Measurements from ENCODE around the gene GPRIN3. TPM values are rescaled to one million over a fixed set of nuclear protein-coding genes. Genes with fewer than 3 reads are reported as not detected.

The GPRIN3 gene
- total and polyA plus RNA-seq, 4 experiments from 2014 or later: 6.9 to 32.5 (median 25.7) TPM

DNA sequence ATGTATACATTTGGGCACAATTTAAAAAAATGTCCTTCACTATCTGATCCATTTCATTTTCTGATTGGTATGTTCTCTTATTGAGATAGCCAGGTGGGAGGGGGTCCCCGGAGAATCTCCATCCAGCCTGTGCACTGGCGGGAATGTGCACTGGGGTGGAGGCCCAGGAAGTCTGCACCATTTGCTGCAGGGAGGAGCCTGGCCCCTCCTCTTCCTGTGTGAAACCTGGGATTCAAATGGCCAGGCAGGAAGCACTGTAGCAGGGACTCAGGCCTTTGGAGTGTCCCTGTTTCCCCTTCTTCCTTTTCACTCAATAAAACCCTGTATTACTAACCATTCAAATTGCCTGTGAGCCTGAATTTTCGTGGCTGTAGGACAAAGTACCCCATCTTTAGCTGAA is 44.3 kb downstream of the GPRIN3 start:
- Histone ChIP-seq H3K9me3 (ENCODE audit: control insufficient read depth in 1 of 2, low read length in 2 of 2) (no peaks in the 10 kb centered on the region), H3K36me3 (ENCODE audit: insufficient read depth, low read length) (no peaks in the 10 kb centered on the region), H3K4me1 (ENCODE audit: insufficient read depth, low read length) (peaks cover 93% of the 10 kb centered on the region), H3K27ac (ENCODE audit: low read depth, low read length) (no peak overlapping the region), H3K27me3 (ENCODE audit: insufficient read depth, low read length) (no peaks in the 10 kb centered on the region), H3K4me3 (ENCODE audit: low read length in 2 of 2) (no peak overlapping the region)
- ChIA-PET POLR2A (ENCODE audit: partially characterized antibody) (interaction anchor here (1.9 to 3.3 kb wide), 4 partner anchors 8 to 31 kb away, joined by 6 to 16 read pairs (median 12); no protein-coding TSS in a partner anchor), CTCF (ENCODE audit: partially characterized antibody) (interaction anchor here (1.4 to 20.8 kb wide), 5 partner anchors 9 to 37 kb away, joined by 3 to 285 read pairs (median 33); no protein-coding TSS in a partner anchor)
- Mint-ChIP-seq H3K36me3 (peaks cover 5 to 35% of the 10 kb centered on the region in 2 donors), H3K27ac (peak overlapping the region in 5 of 7 donors; percentile 57 to 89 (median 81)), H3K4me3 (peak overlapping the region in 3 of 8 donors; percentile 14 to 22 (median 19)), H3K4me1 (peaks cover 70 to 89% (median 77%) of the 10 kb centered on the region in 4 donors), H3K27me3 (no peaks in the 10 kb centered on the region), H3K9me3 (no peaks in the 10 kb centered on the region)
- no peak for DNase-seq
- intact Hi-C loops (cut with micrococcal nuclease): no loop called here

DNA sequence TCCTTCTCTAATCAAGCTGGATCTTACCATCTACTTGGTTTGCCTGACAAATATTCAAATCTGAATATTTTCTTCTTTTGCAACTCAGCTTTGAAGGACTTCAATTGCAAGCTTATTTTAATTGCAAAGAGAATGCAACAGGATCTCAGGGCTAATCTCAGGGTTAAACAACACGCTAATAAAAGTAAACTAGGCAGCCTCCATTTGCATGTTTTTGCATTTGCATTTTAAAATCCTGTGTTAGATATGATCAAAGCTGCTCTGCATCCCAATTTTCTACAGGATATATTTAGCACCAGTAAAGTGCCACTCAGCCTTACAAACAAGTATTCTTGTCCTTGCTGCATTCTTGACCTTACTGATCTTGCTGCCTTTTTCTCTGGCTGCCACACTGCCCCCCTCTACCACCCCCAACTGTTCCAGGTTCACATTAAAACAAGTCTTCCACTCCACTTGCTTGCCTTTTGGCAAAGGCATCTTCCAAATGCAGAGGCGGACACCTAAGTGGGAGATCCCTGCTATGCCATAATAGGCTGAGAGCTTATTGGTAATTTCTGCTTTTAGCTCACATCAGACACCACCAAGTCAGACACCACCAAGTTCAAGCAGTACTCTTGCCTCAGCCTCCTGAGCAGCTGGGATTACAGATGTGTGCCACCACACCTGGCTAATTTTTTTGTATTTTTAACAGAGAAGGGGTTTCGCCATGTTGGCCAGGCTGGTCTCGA is 48.1 kb downstream of the GPRIN3 start:
- DNase-seq: no peak
- Histone ChIP-seq H3K27ac (ENCODE audit: low read depth, low read length) (peak overlapping the region; percentile 9), H3K27me3 (ENCODE audit: insufficient read depth, low read length) (no peaks in the 10 kb centered on the region), H3K4me3 (ENCODE audit: low read length in 2 of 2) (no peak overlapping the region), H3K9me3 (ENCODE audit: control insufficient read depth in 1 of 2, low read length in 2 of 2) (no peaks in the 10 kb centered on the region), H3K4me1 (ENCODE audit: insufficient read depth, low read length) (peaks cover 96% of the 10 kb centered on the region), H3K36me3 (ENCODE audit: insufficient read depth, low read length) (no peaks in the 10 kb centered on the region)
- POLR2A ChIA-PET (ENCODE audit: partially characterized antibody): interaction anchor here (1.2 to 12.9 kb wide), 8 partner anchors 9 to 58 kb away, joined by 3 to 176 read pairs (median 8); partner anchors contain the start of gene GPRIN3
- H3K4me3 Mint-ChIP-seq: peak overlapping the region in 4 of 8 donors; percentile 38 to 46 (median 43)
- H3K9me3 Mint-ChIP-seq: no peaks in the 10 kb centered on the region
- CTCF ChIA-PET (ENCODE audit: partially characterized antibody): interaction anchor here (1.3 to 20.8 kb wide), 8 partner anchors 10 to 176 kb away, joined by 3 to 285 read pairs (median 28); no protein-coding TSS in a partner anchor
- peak overlapping the region; percentile 72 to 93 (median 88) for H3K27ac Mint-ChIP-seq
- intact Hi-C loops (cut with micrococcal nuclease): no loop called here
- H3K36me3 Mint-ChIP-seq: peaks cover 7 to 22% of the 10 kb centered on the region in 2 donors
- peaks cover 83 to 100% (median 91%) of the 10 kb centered on the region in 4 donors for H3K4me1 Mint-ChIP-seq
- no peaks in the 10 kb centered on the region for H3K27me3 Mint-ChIP-seq

DNA sequence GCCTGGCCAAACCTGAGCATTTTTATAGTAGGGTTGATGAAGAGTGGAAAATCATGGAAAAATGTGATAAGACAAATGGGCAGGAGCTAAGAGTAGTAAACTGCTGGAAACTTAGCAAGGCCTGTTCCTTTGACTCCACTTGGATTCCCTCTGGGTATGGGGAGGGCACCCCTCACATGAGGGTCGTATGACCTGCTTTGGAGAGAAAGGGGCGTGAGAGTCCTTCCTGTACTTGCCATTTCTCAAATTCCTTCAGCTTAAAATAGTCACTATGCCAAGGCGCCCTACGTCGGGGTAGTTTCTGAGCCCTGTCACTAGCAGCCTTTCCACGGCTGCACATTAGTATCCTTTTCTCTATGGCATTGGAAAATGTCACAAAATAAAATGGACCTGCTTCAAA is 49.1 kb downstream of the GPRIN3 start:
- Mint-ChIP-seq H3K27me3 (no peaks in the 10 kb centered on the region), H3K4me1 (peaks cover 81 to 100% (median 86%) of the 10 kb centered on the region in 4 donors), H3K36me3 (peaks cover 10 to 23% of the 10 kb centered on the region in 2 donors), H3K9me3 (no peaks in the 10 kb centered on the region), H3K4me3 (peak overlapping the region in 5 of 8 donors; percentile 20 to 52 (median 43)), H3K27ac (peak overlapping the region; percentile 72 to 94 (median 86))
- no peak overlapping the region for H3K27ac ChIP-seq (ENCODE audit: low read depth, low read length)
- no peaks in the 10 kb centered on the region for H3K36me3 ChIP-seq (ENCODE audit: insufficient read depth, low read length)
- peaks cover 94% of the 10 kb centered on the region for H3K4me1 ChIP-seq (ENCODE audit: insufficient read depth, low read length)
- POLR2A ChIA-PET (ENCODE audit: partially characterized antibody): interaction anchor here (1.5 to 12.9 kb wide), 7 partner anchors 10 to 59 kb away, joined by 3 to 176 read pairs (median 10); partner anchors contain the start of gene GPRIN3
- intact Hi-C loops (cut with micrococcal nuclease): loop anchor here (1.0 kb wide), 1 partner anchor 8 kb away; no protein-coding TSS in a partner anchor
- no peaks in the 10 kb centered on the region for H3K27me3 ChIP-seq (ENCODE audit: insufficient read depth, low read length)
- no peak for DNase-seq
- no peak overlapping the region for H3K4me3 ChIP-seq (ENCODE audit: low read length in 2 of 2)
- H3K9me3 ChIP-seq (ENCODE audit: control insufficient read depth in 1 of 2, low read length in 2 of 2): no peaks in the 10 kb centered on the region
- CTCF ChIA-PET (ENCODE audit: partially characterized antibody): interaction anchor here (1.2 to 20.8 kb wide), 8 partner anchors 9 to 176 kb away, joined by 3 to 285 read pairs (median 28); no protein-coding TSS in a partner anchor

DNA sequence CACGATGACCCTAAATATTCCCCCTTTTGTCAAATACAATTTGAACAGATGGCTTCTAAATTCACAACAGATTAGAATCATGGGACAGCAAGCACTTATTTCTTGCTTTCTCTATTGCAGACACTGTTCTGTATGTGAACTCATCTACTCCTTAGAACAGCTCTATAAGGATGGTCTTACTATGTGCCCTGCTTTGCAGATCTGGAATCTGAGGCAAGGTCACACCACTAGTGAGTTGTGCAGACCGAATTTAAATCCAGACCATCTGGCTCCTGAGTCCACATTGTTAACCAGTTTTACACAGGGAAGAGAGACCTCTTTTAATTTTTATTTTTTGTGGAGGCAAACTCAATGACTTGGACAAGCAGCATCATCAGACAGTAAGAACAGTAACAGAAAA is 50.2 kb downstream of the GPRIN3 start:
- H3K27me3 Mint-ChIP-seq: no peaks in the 10 kb centered on the region
- H3K27ac ChIP-seq (ENCODE audit: low read depth, low read length): peak overlapping the region; percentile 14
- no peak overlapping the region for H3K4me3 ChIP-seq (ENCODE audit: low read length in 2 of 2)
- CTCF ChIA-PET (ENCODE audit: partially characterized antibody): interaction anchor here (1.2 to 20.8 kb wide), 11 partner anchors 10 to 178 kb away, joined by 3 to 285 read pairs (median 19); partner anchors contain the start of gene GPRIN3
- no peaks in the 10 kb centered on the region for H3K9me3 Mint-ChIP-seq
- H3K27ac Mint-ChIP-seq: peak overlapping the region; percentile 72 to 94 (median 87)
- no peak for DNase-seq
- H3K4me3 Mint-ChIP-seq: peak overlapping the region in 6 of 8 donors; percentile 7 to 66 (median 40)
- H3K9me3 ChIP-seq (ENCODE audit: control insufficient read depth in 1 of 2, low read length in 2 of 2): no peaks in the 10 kb centered on the region
- POLR2A ChIA-PET (ENCODE audit: partially characterized antibody): interaction anchor here (0.6 to 12.9 kb wide), 7 partner anchors 13 to 50 kb away, joined by 3 to 176 read pairs (median 5); partner anchors contain the start of gene GPRIN3
- H3K36me3 ChIP-seq (ENCODE audit: insufficient read depth, low read length): no peaks in the 10 kb centered on the region
- intact Hi-C loops (cut with micrococcal nuclease): no loop called here
- peaks cover 11 to 13% of the 10 kb centered on the region in 2 donors for H3K36me3 Mint-ChIP-seq
- no peaks in the 10 kb centered on the region for H3K27me3 ChIP-seq (ENCODE audit: insufficient read depth, low read length)
- H3K4me1 Mint-ChIP-seq: peaks cover 82 to 100% (median 87%) of the 10 kb centered on the region in 4 donors
- H3K4me1 ChIP-seq (ENCODE audit: insufficient read depth, low read length): peaks cover 94% of the 10 kb centered on the region

DNA sequence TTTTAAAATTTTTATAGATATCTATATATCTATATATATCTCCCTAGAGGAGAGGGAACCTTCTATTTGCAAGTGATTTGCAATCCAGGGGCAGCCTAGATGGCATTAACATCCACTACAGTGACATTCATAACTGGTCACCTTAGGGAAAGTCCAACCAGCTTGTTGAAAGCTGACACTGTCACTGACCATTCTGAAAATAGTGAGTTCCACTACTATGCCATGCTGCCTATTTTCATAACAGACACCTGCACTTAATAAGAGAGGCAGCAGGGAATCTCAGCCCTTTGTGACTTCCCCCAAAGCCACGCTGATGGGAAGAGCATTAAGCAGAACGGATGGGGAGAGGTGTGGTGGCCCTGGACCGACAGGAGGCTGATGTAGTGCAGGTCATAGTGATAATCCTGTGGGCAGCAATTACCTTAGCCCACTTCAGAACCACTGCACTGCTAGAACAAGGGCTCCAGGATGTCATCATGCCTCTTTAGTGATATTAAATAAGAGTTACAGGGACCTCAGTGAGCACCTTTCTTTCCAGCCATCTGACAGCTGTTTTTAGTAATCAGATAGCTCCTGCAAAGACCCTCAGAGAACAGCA is 51.3 kb downstream of the GPRIN3 start:
- peak overlapping the region; percentile 14 for H3K27ac ChIP-seq (ENCODE audit: low read depth, low read length)

DNA sequence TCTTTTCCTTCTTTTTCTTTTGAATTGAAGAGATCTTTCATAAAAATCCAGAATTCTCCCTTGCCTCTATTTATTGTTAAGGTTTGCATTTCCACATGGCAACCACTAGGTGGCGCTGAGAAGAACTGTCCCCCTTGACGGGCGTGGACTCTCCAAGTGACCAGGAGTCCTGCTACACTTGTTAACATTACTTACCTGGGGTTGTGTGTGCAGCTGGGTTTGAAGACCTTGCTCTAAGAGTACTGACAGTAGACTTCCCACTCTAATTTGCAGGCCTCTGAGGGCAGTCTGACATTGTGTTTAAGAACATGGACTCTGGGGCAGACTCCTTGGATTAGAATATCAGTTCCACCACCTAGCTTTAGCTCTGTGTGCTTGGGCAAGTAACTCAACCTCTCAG is 52.8 kb downstream of the GPRIN3 start:
- Histone ChIP-seq H3K4me1 (ENCODE audit: insufficient read depth, low read length) (peaks cover 83% of the 10 kb centered on the region), H3K27ac (ENCODE audit: low read depth, low read length) (peak overlapping the region; percentile 45), H3K4me3 (ENCODE audit: low read length in 2 of 2) (no peak overlapping the region), H3K36me3 (ENCODE audit: insufficient read depth, low read length) (peaks cover 2% of the 10 kb centered on the region), H3K27me3 (ENCODE audit: insufficient read depth, low read length) (no peaks in the 10 kb centered on the region), H3K9me3 (ENCODE audit: control insufficient read depth in 1 of 2, low read length in 2 of 2) (no peaks in the 10 kb centered on the region)
- Mint-ChIP-seq H3K4me1 (peaks cover 73 to 99% (median 86%) of the 10 kb centered on the region in 4 donors), H3K27me3 (no peaks in the 10 kb centered on the region), H3K27ac (peak overlapping the region; percentile 72 to 93 (median 86)), H3K36me3 (peaks cover 15 to 22% of the 10 kb centered on the region in 2 donors), H3K4me3 (peak overlapping the region in 4 of 8 donors; percentile 4 to 45 (median 11)), H3K9me3 (no peaks in the 10 kb centered on the region)
- peak; percentile 46 to 61 (median 55) for DNase-seq
- intact Hi-C loops (cut with micrococcal nuclease): loop anchor here (1.0 to 2.0 kb wide), 5 partner anchors 18 to 179 kb away; no protein-coding TSS in a partner anchor
- POLR2A ChIA-PET (ENCODE audit: partially characterized antibody): interaction anchor here (1.4 to 12.9 kb wide), 7 partner anchors 10 to 180 kb away, joined by 3 to 176 read pairs (median 7); partner anchors contain the start of gene GPRIN3
- CTCF ChIA-PET (ENCODE audit: partially characterized antibody): interaction anchor here (0.8 to 20.8 kb wide), 22 partner anchors 8 to 184 kb away, joined by 3 to 285 read pairs (median 7); partner anchors contain the start of gene GPRIN3

More for the DNA sequence above, 51.3 kb downstream of the GPRIN3 start:
- H3K36me3 ChIP-seq (ENCODE audit: insufficient read depth, low read length): no peaks in the 10 kb centered on the region
- DNase-seq: no peak
- intact Hi-C loops (cut with micrococcal nuclease): no loop called here
- ChIA-PET CTCF (ENCODE audit: partially characterized antibody) (interaction anchor here (0.8 to 20.8 kb wide), 15 partner anchors 8 to 179 kb away, joined by 3 to 285 read pairs (median 14); partner anchors contain the start of gene GPRIN3), POLR2A (ENCODE audit: partially characterized antibody) (interaction anchor here (1.3 to 12.9 kb wide), 7 partner anchors 8 to 51 kb away, joined by 4 to 176 read pairs (median 6); partner anchors contain the start of gene GPRIN3)
- peaks cover 13 to 16% of the 10 kb centered on the region in 2 donors for H3K36me3 Mint-ChIP-seq
- no peaks in the 10 kb centered on the region for H3K27me3 ChIP-seq (ENCODE audit: insufficient read depth, low read length)
- H3K9me3 ChIP-seq (ENCODE audit: control insufficient read depth in 1 of 2, low read length in 2 of 2): no peaks in the 10 kb centered on the region
- H3K4me1 ChIP-seq (ENCODE audit: insufficient read depth, low read length): peaks cover 97% of the 10 kb centered on the region
- H3K27me3 Mint-ChIP-seq: no peaks in the 10 kb centered on the region
- H3K9me3 Mint-ChIP-seq: no peaks in the 10 kb centered on the region
- peak overlapping the region; percentile 72 to 94 (median 87) for H3K27ac Mint-ChIP-seq
- peaks cover 82 to 100% (median 90%) of the 10 kb centered on the region in 4 donors for H3K4me1 Mint-ChIP-seq
- H3K4me3 ChIP-seq (ENCODE audit: low read length in 2 of 2): no peak overlapping the region
- H3K4me3 Mint-ChIP-seq: peak overlapping the region in 5 of 8 donors; percentile 26 to 72 (median 49)
